ENCODE results near the gene SHTN1. TPM values are rescaled to one million over a fixed set of nuclear protein-coding genes. Genes with fewer than 3 reads are reported as not detected.

Gene SHTN1
- 0.34 TPM in 1 of 2 replicates, not detected in the other for total RNA-seq
- total RNA-seq (2013) = 0.58 TPM
- 0.06 and 0.12 TPM in 2 replicates for polyA plus RNA-seq
- polyA minus RNA-seq = 0.14 and 0.17 TPM in 2 replicates

GRCh38 chr10:117005026-117005526 is at the start of gene SHTN1:
TSS of gene SHTN1 (minus strand) at chr10:117005187. CDS start at chr10:117005079, 108 bp downstream.
- H3K4me3 ChIP-seq (ENCODE audit: control extremely low read depth in 1 of 5, extremely low read depth in 1 of 5, insufficient read depth in 1 of 5, low read depth in 2 of 5, low read length in 4 of 5) = peak within 1 kb of the TSS in 3 of 5 experiments; percentile 32 to 52 (median 41)
- H3K27me3 Mint-ChIP-seq = peaks cover 42% of the 10 kb centered on the region
- intact Hi-C loops (cut with micrococcal nuclease) = no loop called here

More at GRCh38 chr10:117005026-117005526, at the start of gene SHTN1:
- peak within 1 kb of the TSS; percentile 72 for H2AFZ ChIP-seq (ENCODE audit: insufficient read depth, low read depth, low read length, poor library complexity, severe bottlenecking)
- WGBS (ENCODE audit: insufficient coverage) = under 1% methylated on average over 32 of the region's 46 CpGs
- H3K4me1 ChIP-seq (ENCODE audit: control insufficient read depth in 2 of 2, insufficient read depth in 2 of 2, low read length in 2 of 2) = peaks cover 10 to 14% of the 10 kb centered on the region in 2 donors
- DNase-seq = peak; percentile 24
- no peak within 1 kb of the TSS for H3K27ac ChIP-seq (ENCODE audit: low read length in 2 of 2)
- peak within 1 kb of the TSS; percentile 53 for H3K9ac ChIP-seq (ENCODE audit: low read length)
- ChIA-PET POLR2A (no interaction called here), CTCF (no interaction called here)
- H3K4me2 ChIP-seq (replicated peaks; ENCODE audit: low read depth, low read length, poor library complexity, severe bottlenecking) = peak within 1 kb of the TSS; percentile 70
- peaks cover 0 to 5% (median 0%) of the 10 kb centered on the region in 3 donors for H3K9me3 ChIP-seq (ENCODE audit: control extremely low read depth in 1 of 3, control insufficient read depth in 2 of 3, insufficient read depth in 1 of 3, low read length in 2 of 3)
- H3K27ac Mint-ChIP-seq = no peak within 1 kb of the TSS
- peak within 1 kb of the TSS; percentile 82 for H3K4me3 Mint-ChIP-seq
- no peaks in the 10 kb centered on the region for H4K20me1 ChIP-seq (ENCODE audit: control insufficient read depth, insufficient read depth, low read length, poor library complexity, severe bottlenecking)
- ATAC-seq (ENCODE audit: low read depth) = no peak
- peaks cover 0 to 25% (median 15%) of the 10 kb centered on the region in 4 experiments for H3K27me3 ChIP-seq (replicated peaks in 1 of 4; ENCODE audit: control extremely low read depth in 1 of 4, control insufficient read depth in 3 of 4, insufficient read depth in 4 of 4, low read length in 3 of 4)
- no peaks in the 10 kb centered on the region for H3K36me3 ChIP-seq (replicated peaks in 1 of 2; ENCODE audit: control extremely low read depth in 1 of 2, control insufficient read depth in 1 of 2, extremely low read depth in 1 of 2, insufficient read depth in 2 of 2, low read length in 1 of 2)
- no peaks in the 10 kb centered on the region for H3K79me2 ChIP-seq (ENCODE audit: control insufficient read depth, insufficient read depth, low read length)
- H3K9me3 Mint-ChIP-seq (ENCODE audit: insufficient read depth) = no peaks in the 10 kb centered on the region
- TF ChIP-seq CTCF (IDR thresholded peaks at IDR 0.05) = no peak
- no peak for TF ChIP-seq EZH2 (IDR thresholded peaks at IDR 0.05; ENCODE audit: borderline replicate concordance, insufficient read depth, low read depth, low read length, poor library complexity, severe bottlenecking)
- H3K4me1 Mint-ChIP-seq = peaks cover 10% of the 10 kb centered on the region

All from B cell (primary cell).